Neural progenitor cell (in vitro differentiated cells): ENCODE measurements around the gene CCT2.

Experiments
- EZH2phosphoT487 ChIP-seq: fragments of 200-600 bp; sonication (generic); IDR thresholded peaks from 2 replicates; pipeline ENCODE4 v1.6.1; 2017; ENCODE audit warnings: antibody characterized with exemption
- TF ChIP-seq, protein P1 (sequence below): fragments of 200-600 bp; sonication (generic); IDR thresholded peaks from 2 replicates; pipeline ENCODE4 v1.5.1; 2017; ENCODE audit warnings: antibody characterized with exemption, mild to moderate bottlenecking

GRCh38 chr12:69555461-69555860, 29.8 kb upstream of the CCT2 start:
- TF ChIP-seq, protein P1, sequence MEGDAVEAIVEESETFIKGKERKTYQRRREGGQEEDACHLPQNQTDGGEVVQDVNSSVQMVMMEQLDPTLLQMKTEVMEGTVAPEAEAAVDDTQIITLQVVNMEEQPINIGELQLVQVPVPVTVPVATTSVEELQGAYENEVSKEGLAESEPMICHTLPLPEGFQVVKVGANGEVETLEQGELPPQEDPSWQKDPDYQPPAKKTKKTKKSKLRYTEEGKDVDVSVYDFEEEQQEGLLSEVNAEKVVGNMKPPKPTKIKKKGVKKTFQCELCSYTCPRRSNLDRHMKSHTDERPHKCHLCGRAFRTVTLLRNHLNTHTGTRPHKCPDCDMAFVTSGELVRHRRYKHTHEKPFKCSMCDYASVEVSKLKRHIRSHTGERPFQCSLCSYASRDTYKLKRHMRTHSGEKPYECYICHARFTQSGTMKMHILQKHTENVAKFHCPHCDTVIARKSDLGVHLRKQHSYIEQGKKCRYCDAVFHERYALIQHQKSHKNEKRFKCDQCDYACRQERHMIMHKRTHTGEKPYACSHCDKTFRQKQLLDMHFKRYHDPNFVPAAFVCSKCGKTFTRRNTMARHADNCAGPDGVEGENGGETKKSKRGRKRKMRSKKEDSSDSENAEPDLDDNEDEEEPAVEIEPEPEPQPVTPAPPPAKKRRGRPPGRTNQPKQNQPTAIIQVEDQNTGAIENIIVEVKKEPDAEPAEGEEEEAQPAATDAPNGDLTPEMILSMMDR: no peak
- TF ChIP-seq EZH2phosphoT487: no peak
